ENCODE data around the gene TMEM131.

Gene TMEM131

DNA sequence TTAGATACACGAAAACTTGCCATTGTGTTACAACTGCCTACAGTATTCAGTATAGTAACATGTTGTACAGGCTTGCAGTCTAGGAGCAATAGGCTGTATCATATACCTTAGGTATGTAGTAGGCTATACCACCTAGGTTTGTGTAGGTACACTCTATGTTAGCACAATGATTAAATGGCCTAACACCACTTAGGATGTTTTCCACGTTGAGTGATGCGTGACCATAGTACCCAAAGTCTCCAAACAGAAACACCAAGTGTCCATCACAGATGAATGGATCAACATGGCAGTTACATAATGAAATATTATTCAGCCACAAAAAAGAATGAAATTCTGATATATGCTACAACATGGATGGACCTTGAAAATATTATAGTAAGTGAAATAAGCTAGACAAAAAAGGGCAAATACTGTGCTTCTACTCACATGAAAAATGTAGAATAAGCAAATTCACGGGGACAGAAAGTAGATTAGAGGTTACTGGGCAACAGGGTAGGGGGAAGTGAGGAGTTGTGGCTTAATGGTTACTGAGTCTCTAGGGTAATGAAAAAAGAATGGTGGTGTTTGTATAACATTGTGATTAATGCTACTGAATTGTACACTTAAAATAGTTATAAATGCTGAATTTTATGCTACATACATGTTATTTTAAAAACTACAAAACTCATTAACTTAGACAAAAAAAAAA is 62.6 kb downstream of the TMEM131 start:
- no peak overlapping the region for H3K27ac ChIP-seq
- TF ChIP-seq ZFX (IDR thresholded peaks at IDR 0.05): no peak
- TF ChIP-seq, protein P1, sequence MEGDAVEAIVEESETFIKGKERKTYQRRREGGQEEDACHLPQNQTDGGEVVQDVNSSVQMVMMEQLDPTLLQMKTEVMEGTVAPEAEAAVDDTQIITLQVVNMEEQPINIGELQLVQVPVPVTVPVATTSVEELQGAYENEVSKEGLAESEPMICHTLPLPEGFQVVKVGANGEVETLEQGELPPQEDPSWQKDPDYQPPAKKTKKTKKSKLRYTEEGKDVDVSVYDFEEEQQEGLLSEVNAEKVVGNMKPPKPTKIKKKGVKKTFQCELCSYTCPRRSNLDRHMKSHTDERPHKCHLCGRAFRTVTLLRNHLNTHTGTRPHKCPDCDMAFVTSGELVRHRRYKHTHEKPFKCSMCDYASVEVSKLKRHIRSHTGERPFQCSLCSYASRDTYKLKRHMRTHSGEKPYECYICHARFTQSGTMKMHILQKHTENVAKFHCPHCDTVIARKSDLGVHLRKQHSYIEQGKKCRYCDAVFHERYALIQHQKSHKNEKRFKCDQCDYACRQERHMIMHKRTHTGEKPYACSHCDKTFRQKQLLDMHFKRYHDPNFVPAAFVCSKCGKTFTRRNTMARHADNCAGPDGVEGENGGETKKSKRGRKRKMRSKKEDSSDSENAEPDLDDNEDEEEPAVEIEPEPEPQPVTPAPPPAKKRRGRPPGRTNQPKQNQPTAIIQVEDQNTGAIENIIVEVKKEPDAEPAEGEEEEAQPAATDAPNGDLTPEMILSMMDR (conservative IDR thresholded peaks at IDR 0.05): no peak

DNA sequence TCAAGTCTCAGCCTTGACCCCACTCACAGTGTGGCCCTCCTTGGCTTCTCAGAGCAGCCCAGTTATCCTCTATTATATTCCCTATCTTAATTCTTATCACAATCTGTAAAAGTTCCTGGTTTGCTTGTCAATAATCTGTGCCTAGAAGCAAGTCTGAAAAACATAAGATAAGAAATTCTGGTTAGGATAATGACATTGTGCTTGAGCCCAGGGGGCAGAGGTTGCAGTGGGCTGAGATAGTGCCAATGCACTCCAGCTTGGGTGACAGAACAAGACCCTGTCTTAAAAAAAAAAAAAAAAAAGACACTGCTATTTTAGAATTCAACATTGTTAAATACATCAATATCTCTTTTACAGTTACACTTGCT is 63.9 kb downstream of the TMEM131 start:
- TF ChIP-seq ZFX (IDR thresholded peaks at IDR 0.05): no peak
- TF ChIP-seq, protein P1 (conservative IDR thresholded peaks at IDR 0.05): no peak
- no peak overlapping the region for H3K27ac ChIP-seq

DNA sequence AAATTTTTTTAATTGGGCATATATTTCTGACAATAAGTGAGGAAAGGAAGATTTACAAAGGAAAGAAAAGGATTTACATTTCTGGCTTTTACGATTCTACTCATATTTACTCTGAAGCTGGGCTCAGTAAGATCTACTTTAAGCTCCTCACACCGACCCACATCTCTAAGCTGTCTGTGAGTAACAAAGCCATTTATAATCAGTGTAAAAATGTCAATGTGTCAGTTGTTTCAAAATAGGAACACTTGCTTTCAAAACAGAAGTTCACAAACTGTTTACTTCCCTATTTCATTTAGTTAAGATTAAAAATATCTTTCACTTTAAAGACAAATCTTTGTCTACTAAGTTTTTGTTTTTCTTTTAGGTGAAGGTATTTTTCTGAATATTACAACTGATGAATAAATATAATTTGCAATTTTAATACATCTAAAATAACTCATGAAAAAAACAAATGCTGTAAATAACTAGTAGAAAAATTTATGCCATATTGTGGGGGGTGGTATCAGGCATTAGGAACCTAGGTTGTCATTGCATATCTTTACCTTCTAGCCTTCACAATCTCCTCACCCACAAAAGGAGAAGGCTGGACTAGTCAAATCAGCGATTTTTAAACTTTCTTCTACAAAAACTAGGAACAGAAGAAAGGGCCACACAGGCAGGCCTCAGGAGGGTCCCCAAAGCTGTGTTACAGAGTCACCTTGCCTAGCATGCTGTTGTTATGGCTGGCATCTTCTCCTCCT is 64.5 kb downstream of the TMEM131 start:
- no peak overlapping the region for H3K27ac ChIP-seq
- TF ChIP-seq ZFX (IDR thresholded peaks at IDR 0.05): no peak
- TF ChIP-seq, protein P1 (conservative IDR thresholded peaks at IDR 0.05): no peak

DNA sequence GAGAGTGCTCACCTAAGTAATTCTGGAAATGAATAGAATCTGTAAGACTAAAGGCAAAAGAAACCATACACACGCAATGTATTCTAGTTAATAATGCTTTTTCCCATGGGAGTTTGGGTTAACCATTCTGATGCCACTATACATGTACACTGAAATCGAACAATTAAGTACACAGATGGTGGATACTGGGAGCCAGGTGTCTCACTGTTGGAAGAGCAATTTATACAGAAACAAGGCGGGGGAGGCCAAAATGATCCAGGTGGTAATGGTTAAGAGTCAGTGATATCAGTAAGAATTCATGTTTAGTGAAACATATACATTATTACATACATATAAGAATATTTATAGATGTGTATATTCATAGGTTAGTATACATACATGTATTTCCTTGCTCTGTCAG is 67.2 kb downstream of the TMEM131 start:
- TF ChIP-seq, protein P1 (conservative IDR thresholded peaks at IDR 0.05): no peak
- TF ChIP-seq ZFX (IDR thresholded peaks at IDR 0.05): no peak

DNA sequence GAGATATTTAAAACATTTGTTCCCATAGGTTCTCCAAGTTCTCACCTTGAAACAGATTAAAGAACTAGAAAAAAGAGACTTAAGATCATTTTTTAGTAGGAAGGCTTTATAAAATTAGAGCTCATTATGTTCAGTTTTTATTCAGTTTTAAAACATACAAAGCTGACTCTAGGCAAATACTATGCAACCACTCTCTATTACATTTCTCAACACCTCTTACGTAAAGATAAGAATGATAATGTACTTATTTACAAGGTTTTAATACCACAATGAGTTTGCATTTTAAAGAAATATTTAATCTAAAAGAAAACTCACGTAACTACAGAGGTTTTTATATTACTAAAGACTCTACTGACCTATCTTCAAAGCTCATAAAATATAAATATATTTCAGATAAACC is 68.8 kb downstream of the TMEM131 start:
- no peak overlapping the region for H3K27ac ChIP-seq
- no peak for TF ChIP-seq ZFX (IDR thresholded peaks at IDR 0.05)
- TF ChIP-seq, protein P1 (conservative IDR thresholded peaks at IDR 0.05): no peak

More for the DNA sequence above, 67.2 kb downstream of the TMEM131 start:
- no peak overlapping the region for H3K27ac ChIP-seq

DNA sequence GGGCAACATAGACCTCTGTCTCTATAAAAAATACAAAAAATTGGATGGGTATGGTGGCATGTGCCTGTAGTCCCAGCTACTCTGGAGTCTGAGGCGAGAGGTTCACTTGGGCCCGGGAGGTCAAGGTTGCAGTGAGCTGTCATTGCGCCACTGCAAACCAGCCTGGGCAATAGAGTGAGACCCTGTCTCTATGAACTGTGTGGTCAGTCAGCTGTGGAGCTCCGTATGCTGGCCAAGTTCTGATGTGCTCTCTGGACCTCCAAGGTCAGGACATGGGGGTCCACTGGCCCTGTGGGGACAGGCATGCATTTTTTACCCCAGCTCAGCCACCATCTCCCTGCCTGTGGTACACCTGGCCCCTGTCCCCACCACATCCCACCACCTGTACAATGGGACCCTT is 71.6 kb downstream of the TMEM131 start:
- no peak overlapping the region for H3K27ac ChIP-seq
- TF ChIP-seq, protein P1 (conservative IDR thresholded peaks at IDR 0.05): no peak
- TF ChIP-seq ZFX (IDR thresholded peaks at IDR 0.05): no peak

DNA sequence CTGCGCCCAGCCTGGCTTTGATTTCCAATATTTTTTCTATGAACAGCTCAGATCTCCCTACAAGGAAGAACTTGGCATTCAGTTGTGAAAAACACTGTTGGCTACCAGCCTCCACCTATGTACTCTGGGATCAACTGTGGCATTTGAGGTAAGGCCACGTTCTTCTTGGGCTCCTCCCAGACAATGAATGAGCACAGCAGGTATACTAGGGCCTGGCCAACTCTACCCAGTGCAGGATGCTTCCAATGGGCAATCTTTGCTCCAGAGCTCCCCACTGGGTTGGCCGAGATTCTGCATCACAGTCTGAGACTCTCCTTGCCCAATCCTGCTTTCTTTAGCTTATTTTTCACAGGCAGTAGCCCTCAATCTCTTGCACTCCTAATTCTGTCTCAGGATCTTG is 75.9 kb downstream of the TMEM131 start:
- TF ChIP-seq, protein P1 (conservative IDR thresholded peaks at IDR 0.05): no peak
- no peak for TF ChIP-seq ZFX (IDR thresholded peaks at IDR 0.05)
- no peak overlapping the region for H3K27ac ChIP-seq
